ENCODE data around the gene SERPINA5. TPM values are rescaled to one million over a fixed set of nuclear protein-coding genes. Genes with fewer than 3 reads are reported as not detected.

The SERPINA5 gene
- total and polyA plus RNA-seq, 10 of the 15 experiments (the other 5 are each of a cell fraction or from before 2014, with no cell fraction given) = 0.90 TPM; not detected in 9

DNA sequence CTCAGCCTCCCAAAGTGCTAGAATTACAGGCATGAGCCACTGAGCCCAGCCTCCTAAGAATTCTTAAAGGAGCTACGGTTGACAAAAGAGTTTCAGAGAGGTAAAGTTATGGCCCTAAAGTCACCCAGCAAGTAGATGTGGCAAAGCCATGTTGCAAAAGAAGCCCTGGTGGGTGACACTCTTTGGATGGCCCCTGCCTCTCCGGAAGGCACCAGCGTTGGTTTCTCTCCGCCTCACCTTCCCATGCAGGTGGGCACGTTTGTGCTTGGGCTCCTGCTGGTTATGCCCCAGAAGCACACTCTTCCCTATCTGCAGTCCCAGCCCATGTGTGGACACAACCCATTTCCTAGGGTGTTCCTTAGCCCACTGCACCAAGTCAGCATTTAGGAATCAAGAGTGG, 21.5 kb downstream of the SERPINA5 start:
- H3K27ac ChIP-seq (ENCODE audit: control insufficient read depth, insufficient read depth) = no peak overlapping the region
- 28% methylated on average over 5 of the region's 5 CpGs for WGBS (ENCODE audit: insufficient coverage, insufficient replicate concordance, low lambda C conversion rate, missing lambda C conversion rate)
- H3K36me3 ChIP-seq (ENCODE audit: control insufficient read depth in 2 of 2, insufficient read depth in 2 of 2, low read length in 1 of 2) = no peaks in the 10 kb centered on the region
- ChIA-PET RAD21 (ENCODE audit: unreplicated experiment) (no interaction called here), SMC1A (ENCODE audit: uncharacterized antibody, unreplicated experiment) (no interaction called here), POLR2A (no interaction called here), CTCF (interaction anchor here (0.6 kb wide), 1 partner anchor 402 kb away, joined by 3 read pairs; no protein-coding TSS in a partner anchor)
- no peak for TF ChIP-seq GABPA (IDR thresholded peaks at IDR 0.05; ENCODE audit: low read depth)
- H3K27me3 ChIP-seq (replicated peaks in 1 of 2; ENCODE audit: control insufficient read depth in 2 of 2, insufficient read depth in 2 of 2, low read length in 1 of 2) = no peaks in the 10 kb centered on the region; a peak in 2 of 4 replicates
- H3K4me2 ChIP-seq (ENCODE audit: control insufficient read depth, insufficient read depth) = no peak overlapping the region
- BruUV-seq (replicated peaks) = no TSS peak
- H3K9me3 ChIP-seq (replicated peaks; ENCODE audit: control insufficient read depth, insufficient read depth, low read length) = no peaks in the 10 kb centered on the region
- no peaks in the 10 kb centered on the region for H3K79me2 ChIP-seq (ENCODE audit: control insufficient read depth, insufficient read depth, low read length)
- DNase-seq (ENCODE audit: low read depth, low spot score) (no peak), FAIRE-seq (no peak), ATAC-seq (no peak)
- H4K20me1 ChIP-seq (ENCODE audit: control insufficient read depth, insufficient read depth) = no peaks in the 10 kb centered on the region
- intact Hi-C loops (cut with micrococcal nuclease; ENCODE audit: unreplicated experiment) (no loop called here), in situ Hi-C loops (cut with MboI) (no loop called here)
- H2AFZ ChIP-seq (ENCODE audit: control insufficient read depth, low read depth, low read length) = no peak overlapping the region
- no peaks in the 10 kb centered on the region for H3K4me1 ChIP-seq (ENCODE audit: control insufficient read depth, insufficient read depth, low read length)
- H3K9ac ChIP-seq (ENCODE audit: control insufficient read depth, insufficient read depth, low read length) = no peak overlapping the region
- no peak overlapping the region for H3K4me3 ChIP-seq

DNA sequence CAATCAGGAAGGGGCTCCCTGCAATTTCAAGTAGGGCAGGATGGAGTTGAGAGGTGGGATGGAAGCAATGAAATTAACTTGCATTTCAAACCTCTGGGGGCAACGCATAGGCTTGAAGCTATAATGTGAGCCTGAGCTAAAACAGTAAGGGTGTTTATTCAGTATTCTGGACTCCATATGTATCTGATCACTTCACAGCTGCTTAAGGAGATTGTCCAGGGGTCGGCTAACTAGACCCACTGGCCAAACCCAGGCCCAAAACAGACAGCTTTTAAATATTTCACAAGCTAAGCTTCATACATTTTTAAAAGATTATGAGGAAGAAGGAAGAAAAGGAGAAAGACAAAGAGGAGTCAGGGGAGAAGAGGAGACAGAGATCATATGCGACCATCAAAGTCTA, 24.1 kb downstream of the SERPINA5 start:
- ATAC-seq = no peak
- in situ Hi-C loops (cut with MboI) = no loop called here
- BruUV-seq (replicated peaks) = no TSS peak
- no peaks in the 10 kb centered on the region for H3K9me3 ChIP-seq (replicated peaks; ENCODE audit: control insufficient read depth, insufficient read depth, low read length)
- no peak overlapping the region for H3K27ac ChIP-seq (ENCODE audit: control insufficient read depth, insufficient read depth)
- no peak overlapping the region for H3K4me3 ChIP-seq
- no peak for FAIRE-seq
- DNase-seq (ENCODE audit: low read depth, low spot score) = no peak
- no peaks in the 10 kb centered on the region for H3K79me2 ChIP-seq (ENCODE audit: control insufficient read depth, insufficient read depth, low read length)
- SMC1A ChIA-PET (ENCODE audit: uncharacterized antibody, unreplicated experiment) = interaction anchor here (0.6 kb wide), 1 partner anchor 305 kb away, joined by 3 read pairs; no protein-coding TSS in a partner anchor
- intact Hi-C loops (cut with micrococcal nuclease; ENCODE audit: unreplicated experiment) = no loop called here
- POLR2A ChIA-PET = no interaction called here
- no peaks in the 10 kb centered on the region for H4K20me1 ChIP-seq (ENCODE audit: control insufficient read depth, insufficient read depth)
- H3K9ac ChIP-seq (ENCODE audit: control insufficient read depth, insufficient read depth, low read length) = no peak overlapping the region
- no peaks in the 10 kb centered on the region for H3K36me3 ChIP-seq (ENCODE audit: control insufficient read depth in 2 of 2, insufficient read depth in 2 of 2, low read length in 1 of 2)
- no peak overlapping the region for H3K4me2 ChIP-seq (ENCODE audit: control insufficient read depth, insufficient read depth)
- 45% methylated on average over 3 of the region's 3 CpGs for WGBS (ENCODE audit: insufficient coverage, insufficient replicate concordance, low lambda C conversion rate, missing lambda C conversion rate)
- RAD21 ChIA-PET (ENCODE audit: unreplicated experiment) = no interaction called here
- no peak overlapping the region for H2AFZ ChIP-seq (ENCODE audit: control insufficient read depth, low read depth, low read length)
- CTCF ChIA-PET = no interaction called here
- no peaks in the 10 kb centered on the region for H3K4me1 ChIP-seq (ENCODE audit: control insufficient read depth, insufficient read depth, low read length)
- H3K27me3 ChIP-seq (replicated peaks in 1 of 2; ENCODE audit: control insufficient read depth in 2 of 2, insufficient read depth in 2 of 2, low read length in 1 of 2) = no peaks in the 10 kb centered on the region; a peak in 2 of 4 replicates
- TF ChIP-seq RUNX3 (IDR thresholded peaks at IDR 0.05; ENCODE audit: low read length) = no peak
- no peak for TF ChIP-seq IKZF2 (IDR thresholded peaks at IDR 0.05)
- no peak for TF ChIP-seq JUNB (IDR thresholded peaks at IDR 0.05)
- TF ChIP-seq, protein P1, sequence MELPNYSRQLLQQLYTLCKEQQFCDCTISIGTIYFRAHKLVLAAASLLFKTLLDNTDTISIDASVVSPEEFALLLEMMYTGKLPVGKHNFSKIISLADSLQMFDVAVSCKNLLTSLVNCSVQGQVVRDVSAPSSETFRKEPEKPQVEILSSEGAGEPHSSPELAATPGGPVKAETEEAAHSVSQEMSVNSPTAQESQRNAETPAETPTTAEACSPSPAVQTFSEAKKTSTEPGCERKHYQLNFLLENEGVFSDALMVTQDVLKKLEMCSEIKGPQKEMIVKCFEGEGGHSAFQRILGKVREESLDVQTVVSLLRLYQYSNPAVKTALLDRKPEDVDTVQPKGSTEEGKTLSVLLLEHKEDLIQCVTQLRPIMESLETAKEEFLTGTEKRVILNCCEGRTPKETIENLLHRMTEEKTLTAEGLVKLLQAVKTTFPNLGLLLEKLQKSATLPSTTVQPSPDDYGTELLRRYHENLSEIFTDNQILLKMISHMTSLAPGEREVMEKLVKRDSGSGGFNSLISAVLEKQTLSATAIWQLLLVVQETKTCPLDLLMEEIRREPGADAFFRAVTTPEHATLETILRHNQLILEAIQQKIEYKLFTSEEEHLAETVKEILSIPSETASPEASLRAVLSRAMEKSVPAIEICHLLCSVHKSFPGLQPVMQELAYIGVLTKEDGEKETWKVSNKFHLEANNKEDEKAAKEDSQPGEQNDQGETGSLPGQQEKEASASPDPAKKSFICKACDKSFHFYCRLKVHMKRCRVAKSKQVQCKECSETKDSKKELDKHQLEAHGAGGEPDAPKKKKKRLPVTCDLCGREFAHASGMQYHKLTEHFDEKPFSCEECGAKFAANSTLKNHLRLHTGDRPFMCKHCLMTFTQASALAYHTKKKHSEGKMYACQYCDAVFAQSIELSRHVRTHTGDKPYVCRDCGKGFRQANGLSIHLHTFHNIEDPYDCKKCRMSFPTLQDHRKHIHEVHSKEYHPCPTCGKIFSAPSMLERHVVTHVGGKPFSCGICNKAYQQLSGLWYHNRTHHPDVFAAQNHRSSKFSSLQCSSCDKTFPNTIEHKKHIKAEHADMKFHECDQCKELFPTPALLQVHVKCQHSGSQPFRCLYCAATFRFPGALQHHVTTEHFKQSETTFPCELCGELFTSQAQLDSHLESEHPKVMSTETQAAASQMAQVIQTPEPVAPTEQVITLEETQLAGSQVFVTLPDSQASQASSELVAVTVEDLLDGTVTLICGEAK (IDR thresholded peaks at IDR 0.05; ENCODE audit: borderline replicate concordance) = no peak
- no peak for TF ChIP-seq TCF12 (IDR thresholded peaks at IDR 0.05; ENCODE audit: low read depth, low read length)
- TF ChIP-seq, protein P2, sequence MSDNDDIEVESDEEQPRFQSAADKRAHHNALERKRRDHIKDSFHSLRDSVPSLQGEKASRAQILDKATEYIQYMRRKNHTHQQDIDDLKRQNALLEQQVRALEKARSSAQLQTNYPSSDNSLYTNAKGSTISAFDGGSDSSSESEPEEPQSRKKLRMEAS (IDR thresholded peaks at IDR 0.05; ENCODE audit: low read depth, low read length) = no peak
- TF ChIP-seq CREB1 (IDR thresholded peaks at IDR 0.05; ENCODE audit: low read depth) = no peak
- TF ChIP-seq, protein P3, sequence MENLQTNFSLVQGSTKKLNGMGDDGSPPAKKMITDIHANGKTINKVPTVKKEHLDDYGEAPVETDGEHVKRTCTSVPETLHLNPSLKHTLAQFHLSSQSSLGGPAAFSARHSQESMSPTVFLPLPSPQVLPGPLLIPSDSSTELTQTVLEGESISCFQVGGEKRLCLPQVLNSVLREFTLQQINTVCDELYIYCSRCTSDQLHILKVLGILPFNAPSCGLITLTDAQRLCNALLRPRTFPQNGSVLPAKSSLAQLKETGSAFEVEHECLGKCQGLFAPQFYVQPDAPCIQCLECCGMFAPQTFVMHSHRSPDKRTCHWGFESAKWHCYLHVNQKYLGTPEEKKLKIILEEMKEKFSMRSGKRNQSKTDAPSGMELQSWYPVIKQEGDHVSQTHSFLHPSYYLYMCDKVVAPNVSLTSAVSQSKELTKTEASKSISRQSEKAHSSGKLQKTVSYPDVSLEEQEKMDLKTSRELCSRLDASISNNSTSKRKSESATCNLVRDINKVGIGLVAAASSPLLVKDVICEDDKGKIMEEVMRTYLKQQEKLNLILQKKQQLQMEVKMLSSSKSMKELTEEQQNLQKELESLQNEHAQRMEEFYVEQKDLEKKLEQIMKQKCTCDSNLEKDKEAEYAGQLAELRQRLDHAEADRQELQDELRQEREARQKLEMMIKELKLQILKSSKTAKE (IDR thresholded peaks at IDR 0.05; ENCODE audit: low read depth, poor library complexity, severe bottlenecking) = no peak
- TF ChIP-seq NFXL1 (IDR thresholded peaks at IDR 0.05; ENCODE audit: borderline replicate concordance) = no peak
- TF ChIP-seq PML (IDR thresholded peaks at IDR 0.05; ENCODE audit: low read length) = no peak
